ENCODE results near the gene BEST1. TPM values are rescaled to one million over a fixed set of nuclear protein-coding genes. Genes with fewer than 3 reads are reported as not detected.

The BEST1 gene
- total and polyA plus RNA-seq, 2 of the 13 experiments (the other 11 are each of a cell fraction or from before 2014, with no cell fraction given): 0.09 to 0.65 TPM

DNA sequence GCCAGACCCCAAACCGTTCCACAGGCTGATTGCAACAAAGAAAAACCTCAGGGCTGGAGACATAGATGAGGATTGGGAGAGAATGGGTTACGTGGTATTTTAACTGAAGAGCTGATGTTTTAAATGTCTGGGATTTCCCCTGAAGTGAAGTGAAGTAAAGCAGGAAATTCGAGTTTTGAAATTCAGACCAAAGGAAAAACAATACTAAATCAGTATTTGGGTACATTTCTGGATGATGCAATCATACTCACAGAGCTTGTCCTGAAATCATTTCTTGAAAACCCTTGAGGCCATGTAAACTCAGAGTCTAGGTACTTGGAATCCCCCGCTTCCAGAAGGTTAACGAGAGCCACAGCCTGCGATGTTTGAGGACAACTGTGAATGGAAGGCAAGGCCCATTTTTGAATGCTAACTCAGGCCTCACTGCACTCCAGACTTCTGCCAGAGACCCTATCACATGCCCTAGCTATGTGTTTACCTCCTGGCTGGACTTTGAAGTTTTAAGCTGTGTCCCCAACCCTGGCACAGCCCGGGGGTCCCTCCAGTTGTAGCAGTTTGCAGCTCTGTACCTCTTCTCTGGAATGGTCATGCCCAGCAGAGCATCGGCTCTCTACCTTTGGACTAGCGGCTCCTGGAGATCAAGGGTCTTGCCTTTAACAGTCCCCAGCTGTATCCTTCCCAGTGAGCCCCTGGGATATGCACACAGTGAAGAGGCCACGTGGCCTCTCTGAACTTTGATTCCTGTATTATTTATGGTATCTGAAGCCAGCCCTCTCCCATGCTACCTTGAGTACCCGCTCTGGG lies 22.7 kb downstream of the BEST1 start (continued):
- TF ChIP-seq, protein P1, sequence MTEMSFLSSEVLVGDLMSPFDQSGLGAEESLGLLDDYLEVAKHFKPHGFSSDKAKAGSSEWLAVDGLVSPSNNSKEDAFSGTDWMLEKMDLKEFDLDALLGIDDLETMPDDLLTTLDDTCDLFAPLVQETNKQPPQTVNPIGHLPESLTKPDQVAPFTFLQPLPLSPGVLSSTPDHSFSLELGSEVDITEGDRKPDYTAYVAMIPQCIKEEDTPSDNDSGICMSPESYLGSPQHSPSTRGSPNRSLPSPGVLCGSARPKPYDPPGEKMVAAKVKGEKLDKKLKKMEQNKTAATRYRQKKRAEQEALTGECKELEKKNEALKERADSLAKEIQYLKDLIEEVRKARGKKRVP (CRISPR knock-in tag; IDR thresholded peaks at IDR 0.05): peak; percentile 91 to 96
- TF ChIP-seq CEBPG (CRISPR knock-in tag; IDR thresholded peaks at IDR 0.05) (peak; percentile 83), LBX2 (CRISPR knock-in tag; IDR thresholded peaks at IDR 0.05; ENCODE audit: borderline replicate concordance) (no peak), ZNF572 (CRISPR knock-in tag; IDR thresholded peaks at IDR 0.05) (no peak; the same call in 1 of the 2 replicates), ZNF660 (CRISPR knock-in tag; IDR thresholded peaks at IDR 0.05; ENCODE audit: borderline replicate concordance, low read depth) (no peak), ZSCAN25 (CRISPR knock-in tag; IDR thresholded peaks at IDR 0.05) (peak; percentile 79), ZNF34 (CRISPR knock-in tag; IDR thresholded peaks at IDR 0.05; ENCODE audit: borderline replicate concordance) (no peak), ZFP36L2 (CRISPR knock-in tag; IDR thresholded peaks at IDR 0.05) (no peak), ZNF556 (CRISPR knock-in tag; IDR thresholded peaks at IDR 0.05; ENCODE audit: borderline replicate concordance) (no peak), NFATC3 (CRISPR knock-in tag; IDR thresholded peaks at IDR 0.05) (no peak), HOMEZ (CRISPR knock-in tag; IDR thresholded peaks at IDR 0.05; ENCODE audit: low read depth) (peak; percentile 68; the same call in 1 of the 2 replicates), ZSCAN20 (CRISPR knock-in tag; IDR thresholded peaks at IDR 0.05; ENCODE audit: borderline replicate concordance) (no peak), ZBTB7B (CRISPR knock-in tag; IDR thresholded peaks at IDR 0.05) (peak; percentile 100), HNRNPUL1 (IDR thresholded peaks at IDR 0.05; ENCODE audit: low read depth, low read length) (no peak), TP53 (CRISPR knock-in tag; conservative IDR thresholded peaks at IDR 0.05) (0 out of 2 replicates have a peak, but pooled peaks have one; percentile 43), ZNF557 (CRISPR knock-in tag; IDR thresholded peaks at IDR 0.05) (no peak), ZNF549 (CRISPR knock-in tag; IDR thresholded peaks at IDR 0.05) (no peak), ZBTB7A (CRISPR knock-in tag; IDR thresholded peaks at IDR 0.05) (peak; percentile 92), PHF21A (CRISPR knock-in tag; IDR thresholded peaks at IDR 0.05) (peak; percentile 96)
- TF ChIP-seq, protein P2, sequence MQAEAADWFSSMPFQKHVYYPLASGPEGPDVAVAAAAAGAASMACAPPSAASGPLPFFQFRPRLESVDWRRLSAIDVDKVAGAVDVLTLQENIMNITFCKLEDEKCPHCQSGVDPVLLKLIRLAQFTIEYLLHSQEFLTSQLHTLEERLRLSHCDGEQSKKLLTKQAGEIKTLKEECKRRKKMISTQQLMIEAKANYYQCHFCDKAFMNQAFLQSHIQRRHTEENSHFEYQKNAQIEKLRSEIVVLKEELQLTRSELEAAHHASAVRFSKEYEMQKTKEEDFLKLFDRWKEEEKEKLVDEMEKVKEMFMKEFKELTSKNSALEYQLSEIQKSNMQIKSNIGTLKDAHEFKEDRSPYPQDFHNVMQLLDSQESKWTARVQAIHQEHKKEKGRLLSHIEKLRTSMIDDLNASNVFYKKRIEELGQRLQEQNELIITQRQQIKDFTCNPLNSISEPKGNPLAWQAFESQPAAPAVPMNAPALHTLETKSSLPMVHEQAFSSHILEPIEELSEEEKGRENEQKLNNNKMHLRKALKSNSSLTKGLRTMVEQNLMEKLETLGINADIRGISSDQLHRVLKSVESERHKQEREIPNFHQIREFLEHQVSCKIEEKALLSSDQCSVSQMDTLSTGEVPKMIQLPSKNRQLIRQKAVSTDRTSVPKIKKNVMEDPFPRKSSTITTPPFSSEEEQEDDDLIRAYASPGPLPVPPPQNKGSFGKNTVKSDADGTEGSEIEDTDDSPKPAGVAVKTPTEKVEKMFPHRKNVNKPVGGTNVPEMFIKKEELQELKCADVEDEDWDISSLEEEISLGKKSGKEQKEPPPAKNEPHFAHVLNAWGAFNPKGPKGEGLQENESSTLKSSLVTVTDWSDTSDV (CRISPR knock-in tag; IDR thresholded peaks at IDR 0.05): no peak
- TF ChIP-seq, protein P3, sequence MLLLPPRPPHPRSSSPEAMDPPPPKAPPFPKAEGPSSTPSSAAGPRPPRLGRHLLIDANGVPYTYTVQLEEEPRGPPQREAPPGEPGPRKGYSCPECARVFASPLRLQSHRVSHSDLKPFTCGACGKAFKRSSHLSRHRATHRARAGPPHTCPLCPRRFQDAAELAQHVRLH (CRISPR knock-in tag; IDR thresholded peaks at IDR 0.05; ENCODE audit: borderline replicate concordance, low read depth): peak; percentile 83; the same call in 1 of the 2 replicates
- TF ChIP-seq, protein P4, sequence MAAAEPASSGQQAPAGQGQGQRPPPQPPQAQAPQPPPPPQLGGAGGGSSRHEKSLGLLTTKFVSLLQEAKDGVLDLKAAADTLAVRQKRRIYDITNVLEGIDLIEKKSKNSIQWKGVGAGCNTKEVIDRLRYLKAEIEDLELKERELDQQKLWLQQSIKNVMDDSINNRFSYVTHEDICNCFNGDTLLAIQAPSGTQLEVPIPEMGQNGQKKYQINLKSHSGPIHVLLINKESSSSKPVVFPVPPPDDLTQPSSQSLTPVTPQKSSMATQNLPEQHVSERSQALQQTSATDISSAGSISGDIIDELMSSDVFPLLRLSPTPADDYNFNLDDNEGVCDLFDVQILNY (CRISPR knock-in tag; conservative IDR thresholded peaks at IDR 0.05): no peak
